CD4-positive, alpha-beta memory T cell (primary cell): ENCODE results near the gene UNC79. TPM values are rescaled to one million over a fixed set of nuclear protein-coding genes. Genes with fewer than 3 reads are reported as not detected.

Experiments
- CTCF ChIA-PET: fragments of 350-600 bp; sonication (Branson Sonifier 250); formaldehyde crosslinking; loops from one replicate; lab custom pipeline; 2021; ENCODE audit warnings: inconsistent platforms; ENCODE audit not compliant: partially characterized antibody; lab: Charles Lee
- POLR2A ChIA-PET: fragments of 350-600 bp; sonication (Branson Sonifier 250); formaldehyde crosslinking; loops from one replicate; lab custom pipeline; 2021; ENCODE audit not compliant: partially characterized antibody; lab: Charles Lee
- DNase-seq, 5 donors: peaks; one replicate each; pipeline versions ENCODE4 v3.0.0 to v3.0.0-alpha.2; 2020 to 2022; ENCODE audit warnings: mixed read lengths in 1 of 5
- H3K27ac ChIP-seq: one replicate; pipeline ENCODE4 v1.7.0; 2013; ENCODE audit warnings: low read depth, low read length
- H3K27me3 ChIP-seq: 2 replicates; pipeline ENCODE4 v1.7.0; 2013; ENCODE audit warnings: mild to moderate bottlenecking, low read length, moderate library complexity; ENCODE audit not compliant: insufficient read depth
- H3K36me3 ChIP-seq: 2 replicates; pipeline ENCODE4 v1.7.0; 2013; ENCODE audit warnings: mild to moderate bottlenecking, low read length, moderate library complexity; ENCODE audit not compliant: insufficient read depth
- H3K4me1 ChIP-seq: 2 replicates; pipeline ENCODE4 v1.7.0; 2013; ENCODE audit warnings: mild to moderate bottlenecking, low read length, moderate library complexity; ENCODE audit not compliant: insufficient read depth
- H3K4me3 ChIP-seq, 2 donors: one replicate each; pipeline ENCODE4 v1.7.0; 2013; ENCODE audit warnings: low read length in 2 of 2, mild to moderate bottlenecking in 1 of 2
- H3K9me3 ChIP-seq, 2 donors: one replicate each; pipeline ENCODE4 v1.7.0; 2013; ENCODE audit warnings: low read length in 2 of 2, control low read depth in 1 of 2; ENCODE audit not compliant: control insufficient read depth in 1 of 2
- H3K27ac Mint-ChIP-seq, 7 donors: one replicate each; pipeline ENCODE4 v1.8.0; 2020 to 2021; ENCODE audit warnings: mixed read lengths in 7 of 7, mild to moderate bottlenecking in 6 of 7, inconsistent platforms in 3 of 7, moderate library complexity in 3 of 7
- H3K27me3 Mint-ChIP-seq, 2 donors: one replicate each; pipeline ENCODE4 v1.8.0; 2020 to 2021; ENCODE audit warnings: mixed read lengths in 2 of 2
- H3K36me3 Mint-ChIP-seq, 2 donors: one replicate each; pipeline ENCODE4 v1.8.0; 2020 to 2021; ENCODE audit warnings: mixed read lengths in 2 of 2, inconsistent platforms in 1 of 2, mild to moderate bottlenecking in 1 of 2
- H3K4me1 Mint-ChIP-seq, 4 donors: one replicate each; pipeline ENCODE4 v1.8.0; 2020 to 2021; ENCODE audit warnings: mixed read lengths in 4 of 4, mild to moderate bottlenecking in 1 of 4
- H3K4me3 Mint-ChIP-seq, 8 donors: one replicate each; pipeline ENCODE4 v1.8.0; 2020 to 2021; ENCODE audit warnings: mixed read lengths in 8 of 8, mild to moderate bottlenecking in 7 of 8, moderate library complexity in 6 of 8, inconsistent platforms in 3 of 8
- H3K9me3 Mint-ChIP-seq, 8 donors: one replicate each; pipeline ENCODE4 v1.8.0; 2020 to 2021; ENCODE audit warnings: mixed read lengths in 8 of 8, mild to moderate bottlenecking in 5 of 8, inconsistent platforms in 3 of 8, moderate library complexity in 1 of 8
- intact Hi-C: fragments of 100-400 bp; cut with micrococcal nuclease; formaldehyde crosslinking; loops from one replicate; pipeline ENCODE4 v1.15.1; 2023
- polyA plus RNA-seq, 2 donors: library from polyadenylated mRNA; unstranded; fragments of 300-500 nt; fragmentation: Illumina TruSeq; gene quantifications; one replicate each; pipeline ENCODE4 v1.2.3, GENCODE V29; 2021
- total RNA-seq, 2 experiments: library from RNA; stranded (reverse); gene quantifications; one replicate each; pipeline ENCODE4 v1.2.3, GENCODE V29; 2021

The UNC79 gene
- total and polyA plus RNA-seq, 4 experiments from 2014 or later, result 0.03 to 0.06 TPM; not detected in 2

GRCh38 chr14:93654599-93654998 is 223.9 kb downstream of the UNC79 start:
- Mint-ChIP-seq H3K9me3 (no peaks in the 10 kb centered on the region), H3K4me1 (no peaks in the 10 kb centered on the region), H3K27ac (no peak overlapping the region), H3K4me3 (no peak overlapping the region), H3K27me3 (peaks cover 16 to 32% of the 10 kb centered on the region in 2 donors), H3K36me3 (no peaks in the 10 kb centered on the region)
- Histone ChIP-seq H3K4me1 (no peaks in the 10 kb centered on the region), H3K36me3 (no peaks in the 10 kb centered on the region), H3K27ac (no peak overlapping the region), H3K9me3 (no peaks in the 10 kb centered on the region), H3K4me3 (no peak overlapping the region), H3K27me3 (no peaks in the 10 kb centered on the region)
- no peak for DNase-seq
- ChIA-PET POLR2A (no interaction called here), CTCF (interaction anchor here (0.8 to 2.6 kb wide), 5 partner anchors 15 to 526 kb away, joined by 3 to 12 read pairs (median 3); no protein-coding TSS in a partner anchor)
- intact Hi-C loops, result no loop called here

GRCh38 chr14:93655078-93655750 is 224.5 kb downstream of the UNC79 start:
- no peaks in the 10 kb centered on the region for H3K36me3 ChIP-seq
- intact Hi-C loops, result no loop called here
- ChIA-PET CTCF (interaction anchor here (0.7 to 2.6 kb wide), 7 partner anchors 9 to 538 kb away, joined by 3 to 12 read pairs (median 4); no protein-coding TSS in a partner anchor), POLR2A (no interaction called here)
- DNase-seq, result peak in 1 of 5 donors; percentile 2
- no peaks in the 10 kb centered on the region for H3K9me3 Mint-ChIP-seq
- no peaks in the 10 kb centered on the region for H3K36me3 Mint-ChIP-seq
- no peaks in the 10 kb centered on the region for H3K9me3 ChIP-seq
- H3K4me1 ChIP-seq, result no peaks in the 10 kb centered on the region
- H3K4me1 Mint-ChIP-seq, result no peaks in the 10 kb centered on the region
- H3K4me3 Mint-ChIP-seq, result no peak overlapping the region
- peaks cover 17 to 30% of the 10 kb centered on the region in 2 donors for H3K27me3 Mint-ChIP-seq
- H3K27me3 ChIP-seq, result no peaks in the 10 kb centered on the region
- H3K4me3 ChIP-seq, result no peak overlapping the region
- no peak overlapping the region for H3K27ac Mint-ChIP-seq
- no peak overlapping the region for H3K27ac ChIP-seq

- H3K27ac ChIP-seq, result no peak overlapping the region
- H3K4me1 ChIP-seq, result no peaks in the 10 kb centered on the region
- Mint-ChIP-seq H3K36me3 (no peaks in the 10 kb centered on the region), H3K4me3 (no peak overlapping the region), H3K9me3 (peaks cover 0 to 3% (median 0%) of the 10 kb centered on the region in 8 donors), H3K27ac (no peak overlapping the region), H3K4me1 (no peaks in the 10 kb centered on the region), H3K27me3 (peaks cover 15 to 30% of the 10 kb centered on the region in 2 donors)
- H3K4me3 ChIP-seq, result no peak overlapping the region
- H3K9me3 ChIP-seq, result no peaks in the 10 kb centered on the region
- H3K36me3 ChIP-seq, result no peaks in the 10 kb centered on the region
- POLR2A ChIA-PET, result no interaction called here
- DNase-seq, result no peak
- intact Hi-C loops, result no loop called here
- no peaks in the 10 kb centered on the region for H3K27me3 ChIP-seq
- CTCF ChIA-PET, result no interaction called here
Observed at GRCh38 chr14:93657875-93658274, 227.1 kb downstream of the UNC79 start.

- DNase-seq, result no peak
- Histone ChIP-seq H3K4me1 (no peaks in the 10 kb centered on the region), H3K27ac (no peak overlapping the region), H3K36me3 (no peaks in the 10 kb centered on the region), H3K9me3 (peaks cover 0 to 7% of the 10 kb centered on the region in 2 donors), H3K4me3 (no peak overlapping the region), H3K27me3 (no peaks in the 10 kb centered on the region)
- Mint-ChIP-seq H3K4me3 (no peak overlapping the region), H3K9me3 (peaks cover 4 to 42% (median 30%) of the 10 kb centered on the region in 8 donors), H3K36me3 (peaks cover 0 to 4% of the 10 kb centered on the region in 2 donors), H3K4me1 (no peaks in the 10 kb centered on the region), H3K27ac (no peak overlapping the region), H3K27me3 (peaks cover 11 to 12% of the 10 kb centered on the region in 2 donors)
- CTCF ChIA-PET, result interaction anchor here (1.1 kb wide), 1 partner anchor 8 kb away, joined by 3 read pairs; no protein-coding TSS in a partner anchor
- intact Hi-C loops, result no loop called here
- POLR2A ChIA-PET, result no interaction called here
Observed at GRCh38 chr14:93663317-93663716, 232.6 kb downstream of the UNC79 start.

- Histone ChIP-seq H3K27me3 (peaks cover 2% of the 10 kb centered on the region), H3K4me1 (no peaks in the 10 kb centered on the region), H3K4me3 (no peak overlapping the region), H3K27ac (no peak overlapping the region), H3K9me3 (peaks cover 0 to 7% of the 10 kb centered on the region in 2 donors), H3K36me3 (no peaks in the 10 kb centered on the region)
- Mint-ChIP-seq H3K27me3 (peaks cover 4 to 6% of the 10 kb centered on the region in 2 donors), H3K4me1 (no peaks in the 10 kb centered on the region), H3K27ac (no peak overlapping the region), H3K36me3 (peaks cover 0 to 4% of the 10 kb centered on the region in 2 donors), H3K9me3 (peaks cover 4 to 42% (median 30%) of the 10 kb centered on the region in 8 donors), H3K4me3 (no peak overlapping the region)
- DNase-seq, result no peak
- intact Hi-C loops, result no loop called here
- ChIA-PET POLR2A (no interaction called here), CTCF (no interaction called here)
Observed at GRCh38 chr14:93665169-93665568, 234.4 kb downstream of the UNC79 start.

- H3K36me3 Mint-ChIP-seq, result peaks cover 0 to 4% of the 10 kb centered on the region in 2 donors
Observed at GRCh38 chr14:93669632-93670031, 238.9 kb downstream of the UNC79 start.

GRCh38 chr14:93674343-93674742 is 243.6 kb downstream of the UNC79 start:
- POLR2A ChIA-PET, result no interaction called here
- Histone ChIP-seq H3K27me3 (peaks cover 3% of the 10 kb centered on the region), H3K27ac (no peak overlapping the region), H3K4me1 (no peaks in the 10 kb centered on the region), H3K9me3 (no peaks in the 10 kb centered on the region), H3K36me3 (no peaks in the 10 kb centered on the region), H3K4me3 (no peak overlapping the region)
- Mint-ChIP-seq H3K9me3 (no peaks in the 10 kb centered on the region), H3K4me1 (no peaks in the 10 kb centered on the region), H3K27ac (peak overlapping the region in 1 of 7 donors; percentile 63), H3K27me3 (peaks cover 5 to 6% of the 10 kb centered on the region in 2 donors), H3K36me3 (no peaks in the 10 kb centered on the region), H3K4me3 (no peak overlapping the region)
- CTCF ChIA-PET, result no interaction called here
- intact Hi-C loops, result no loop called here
- no peak for DNase-seq

More at GRCh38 chr14:93669632-93670031, 238.9 kb downstream of the UNC79 start:
- Histone ChIP-seq H3K36me3 (no peaks in the 10 kb centered on the region), H3K4me1 (no peaks in the 10 kb centered on the region), H3K9me3 (peaks cover 0 to 7% of the 10 kb centered on the region in 2 donors), H3K4me3 (no peak overlapping the region), H3K27ac (no peak overlapping the region), H3K27me3 (peaks cover 3% of the 10 kb centered on the region)
- H3K4me3 Mint-ChIP-seq, result no peak overlapping the region
- H3K4me1 Mint-ChIP-seq, result no peaks in the 10 kb centered on the region
- CTCF ChIA-PET, result interaction anchor here (1.1 kb wide), 1 partner anchor 15 kb away, joined by 4 read pairs; no protein-coding TSS in a partner anchor
- no peak overlapping the region for H3K27ac Mint-ChIP-seq
- H3K9me3 Mint-ChIP-seq, result peaks cover 3 to 28% (median 16%) of the 10 kb centered on the region in 8 donors
- no peak for DNase-seq
- peaks cover 7 to 10% of the 10 kb centered on the region in 2 donors for H3K27me3 Mint-ChIP-seq
- POLR2A ChIA-PET, result no interaction called here
- intact Hi-C loops, result no loop called here
